Measurements from ENCODE around the gene RPE. TPM values are rescaled to one million over a fixed set of nuclear protein-coding genes. Genes with fewer than 3 reads are reported as not detected.

RPE gene
- total RNA-seq, 2 experiments from 2014 or later = 40.8 to 43.7 TPM

DNA sequence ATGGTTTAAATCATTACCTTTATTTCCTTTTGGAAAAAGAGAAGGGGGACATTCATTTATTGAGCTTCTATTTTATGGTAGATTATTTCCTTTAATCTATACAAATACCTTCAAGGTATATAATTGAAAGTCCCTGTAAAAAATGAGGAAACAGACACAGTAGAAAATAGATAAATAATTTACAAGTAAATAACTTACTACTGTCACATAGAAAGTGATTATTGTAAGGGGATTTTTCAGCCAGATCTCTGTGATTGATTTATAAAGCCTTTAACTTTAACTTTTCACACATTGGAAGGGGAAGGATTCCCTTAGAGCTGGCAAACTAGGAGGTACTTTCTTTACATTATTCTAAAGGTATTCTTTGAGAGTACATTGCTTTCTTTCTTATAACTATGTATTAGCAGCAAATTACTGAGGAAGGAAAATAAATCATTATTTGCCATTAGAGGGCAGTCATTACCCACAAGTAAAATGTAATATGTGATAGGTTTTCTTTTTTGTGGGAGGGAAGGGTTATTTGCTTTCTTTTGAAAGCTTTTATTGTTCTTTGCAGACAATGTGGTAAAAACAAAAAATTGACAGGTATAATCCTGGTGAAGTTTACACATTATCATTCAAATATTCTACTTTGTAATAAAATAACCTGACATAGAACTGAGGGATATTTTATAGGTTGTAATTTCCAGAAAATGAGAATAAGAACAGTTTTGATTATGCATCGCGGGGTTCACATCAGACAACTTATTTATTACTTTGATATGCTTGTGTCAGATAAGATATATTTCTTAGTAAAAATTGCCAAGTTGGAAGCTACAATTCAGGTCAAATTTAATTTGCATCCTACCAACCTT, 24.8 kb upstream of the RPE start:
- peaks cover 12% of the 10 kb centered on the region for H3K27me3 Mint-ChIP-seq
- ChIA-PET POLR2A (interaction anchor here (0.9 kb wide), 1 partner anchor 254 kb away, joined by 3 read pairs; no protein-coding TSS in a partner anchor), CTCF (interaction anchor here (0.7 to 2.2 kb wide), 6 partner anchors 217 to 236 kb away, joined by 3 to 13 read pairs (median 4); no protein-coding TSS in a partner anchor)
- no peaks in the 10 kb centered on the region for H3K9me3 Mint-ChIP-seq
- no peak overlapping the region for H3K4me3 Mint-ChIP-seq
- no peaks in the 10 kb centered on the region for H3K4me1 Mint-ChIP-seq
- no peaks in the 10 kb centered on the region for H3K36me3 Mint-ChIP-seq (ENCODE audit: low read depth)
- no peak overlapping the region for H3K27ac Mint-ChIP-seq
- no peak for DNase-seq

- Mint-ChIP-seq H3K36me3 (ENCODE audit: low read depth) (no peaks in the 10 kb centered on the region), H3K4me1 (no peaks in the 10 kb centered on the region), H3K4me3 (no peak overlapping the region), H3K27ac (no peak overlapping the region), H3K27me3 (peaks cover 24% of the 10 kb centered on the region), H3K9me3 (no peaks in the 10 kb centered on the region)
- ChIA-PET POLR2A (no interaction called here), CTCF (interaction anchor here (1.4 kb wide), 1 partner anchor 215 kb away, joined by 3 read pairs; no protein-coding TSS in a partner anchor)
- no peak for DNase-seq
Measured at GRCh38 chr2:209984291-209984690, 18.1 kb upstream of the RPE start.

DNA sequence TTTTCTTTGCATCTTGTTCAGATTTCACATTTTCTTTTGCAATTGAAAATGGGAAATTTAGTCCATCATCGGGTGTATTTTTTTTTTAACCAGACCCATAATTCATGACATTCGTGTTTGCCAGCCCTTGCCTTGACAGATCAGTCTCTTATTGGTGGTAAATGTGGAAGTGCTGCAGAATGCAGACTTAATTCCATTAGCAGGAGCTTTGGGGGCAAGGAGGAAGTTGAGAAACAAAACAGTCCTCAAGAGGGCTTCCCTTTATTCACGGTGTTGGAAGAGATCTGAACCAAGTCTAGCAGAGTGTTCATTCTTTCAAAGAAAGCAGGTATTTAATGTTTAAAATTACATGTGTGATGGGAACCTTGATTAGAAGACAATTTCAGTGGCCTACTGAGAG, 16.6 kb upstream of the RPE start:
- Mint-ChIP-seq H3K36me3 (ENCODE audit: low read depth) (no peaks in the 10 kb centered on the region), H3K4me1 (no peaks in the 10 kb centered on the region), H3K27me3 (peaks cover 26% of the 10 kb centered on the region), H3K27ac (no peak overlapping the region), H3K9me3 (no peaks in the 10 kb centered on the region), H3K4me3 (no peak overlapping the region)
- DNase-seq = no peak
- ChIA-PET CTCF (interaction anchor here (1.5 kb wide), 1 partner anchor 213 kb away, joined by 4 read pairs; no protein-coding TSS in a partner anchor), POLR2A (no interaction called here)

DNA sequence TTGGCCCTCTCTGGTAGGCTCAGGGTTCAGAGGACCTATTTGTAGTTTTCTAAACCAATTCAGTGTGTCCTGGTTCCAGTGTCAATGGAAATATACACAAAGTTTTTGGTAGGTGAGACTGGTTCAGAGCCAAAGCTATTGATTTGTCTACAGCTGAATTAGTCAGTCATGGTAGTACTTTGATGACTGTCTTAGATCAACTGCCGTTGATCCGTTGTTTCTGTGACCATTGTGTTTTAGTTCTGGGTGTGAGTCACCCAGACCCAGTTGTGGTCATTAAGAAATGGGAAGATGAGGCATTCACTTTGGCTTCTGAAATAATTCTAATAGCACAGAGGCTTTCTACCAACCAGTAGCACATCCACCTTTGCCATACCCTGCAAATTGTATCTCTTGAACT, 16.0 kb upstream of the RPE start:
- peaks cover 26% of the 10 kb centered on the region for H3K27me3 Mint-ChIP-seq
- H3K4me1 Mint-ChIP-seq = no peaks in the 10 kb centered on the region
- CTCF ChIA-PET = interaction anchor here (1.5 kb wide), 1 partner anchor 212 kb away, joined by 4 read pairs; no protein-coding TSS in a partner anchor
- POLR2A ChIA-PET = no interaction called here
- no peak overlapping the region for H3K4me3 Mint-ChIP-seq
- no peaks in the 10 kb centered on the region for H3K9me3 Mint-ChIP-seq
- no peak for DNase-seq
- H3K27ac Mint-ChIP-seq = no peak overlapping the region
- no peaks in the 10 kb centered on the region for H3K36me3 Mint-ChIP-seq (ENCODE audit: low read depth)

GRCh38 chr2:209988010-209988409, 14.4 kb upstream of the RPE start:
- no peak overlapping the region for H3K4me3 Mint-ChIP-seq
- peaks cover 27% of the 10 kb centered on the region for H3K27me3 Mint-ChIP-seq
- H3K4me1 Mint-ChIP-seq = no peaks in the 10 kb centered on the region
- POLR2A ChIA-PET = no interaction called here
- no peak for DNase-seq
- H3K9me3 Mint-ChIP-seq = no peaks in the 10 kb centered on the region
- CTCF ChIA-PET = no interaction called here
- H3K27ac Mint-ChIP-seq = no peak overlapping the region
- no peaks in the 10 kb centered on the region for H3K36me3 Mint-ChIP-seq (ENCODE audit: low read depth)

- Mint-ChIP-seq H3K4me1 (no peaks in the 10 kb centered on the region), H3K27me3 (peaks cover 13% of the 10 kb centered on the region), H3K27ac (no peak overlapping the region), H3K4me3 (no peak overlapping the region), H3K36me3 (ENCODE audit: low read depth) (no peaks in the 10 kb centered on the region), H3K9me3 (no peaks in the 10 kb centered on the region)
- no peak for DNase-seq
- POLR2A ChIA-PET = no interaction called here
- CTCF ChIA-PET = no interaction called here
Measured at GRCh38 chr2:209990838-209991237, 11.6 kb upstream of the RPE start.

DNA sequence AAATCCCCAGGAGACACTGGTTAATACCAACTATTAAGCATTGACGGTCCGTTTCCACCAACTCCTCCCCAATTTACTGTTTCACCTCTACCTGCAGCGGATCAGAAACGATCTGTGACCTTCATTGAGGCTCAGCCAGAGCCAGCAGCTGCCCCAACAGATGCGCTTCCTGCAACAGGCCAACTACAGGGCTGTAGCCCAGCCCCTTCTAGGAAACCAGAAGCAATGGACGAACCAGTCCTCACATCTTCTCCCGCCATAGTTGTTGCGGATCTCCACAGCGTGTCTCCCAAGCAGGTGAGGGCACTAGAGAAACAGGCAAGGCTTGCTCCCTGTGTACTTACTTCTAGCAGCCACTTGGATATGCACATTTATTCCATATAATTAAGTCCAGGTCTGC, 8.5 kb upstream of the RPE start:
- Mint-ChIP-seq H3K36me3 (ENCODE audit: low read depth) (no peaks in the 10 kb centered on the region), H3K9me3 (no peaks in the 10 kb centered on the region), H3K4me3 (no peak overlapping the region), H3K4me1 (peaks cover 3% of the 10 kb centered on the region), H3K27ac (no peak overlapping the region), H3K27me3 (peaks cover 12% of the 10 kb centered on the region)
- ChIA-PET POLR2A (no interaction called here), CTCF (no interaction called here)
- DNase-seq = no peak

DNA sequence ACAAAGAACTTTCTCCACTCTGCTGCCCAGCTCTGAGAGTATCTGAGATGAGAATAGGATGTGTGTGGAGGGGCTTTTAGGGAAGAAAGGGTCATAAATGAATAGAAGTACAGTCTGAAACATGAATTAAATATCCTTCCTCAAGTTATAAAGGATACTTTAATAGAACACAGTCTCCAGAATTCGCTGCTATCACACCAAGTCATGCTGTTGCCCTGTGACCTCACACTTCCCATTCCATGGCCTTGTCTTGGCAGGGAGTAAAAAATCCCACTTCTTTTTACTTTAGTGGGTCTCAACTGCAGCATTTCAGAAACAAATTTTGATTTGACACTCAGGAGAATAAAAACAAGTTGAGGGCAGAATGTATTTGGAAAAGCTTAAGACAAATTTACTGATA, 3.8 kb upstream of the RPE start:
- Mint-ChIP-seq H3K4me1 (peaks cover 18% of the 10 kb centered on the region), H3K27ac (no peak overlapping the region), H3K36me3 (ENCODE audit: low read depth) (peaks cover 2% of the 10 kb centered on the region), H3K9me3 (no peaks in the 10 kb centered on the region), H3K27me3 (peaks cover 1% of the 10 kb centered on the region), H3K4me3 (no peak overlapping the region)
- POLR2A ChIA-PET = no interaction called here
- DNase-seq = no peak
- CTCF ChIA-PET = no interaction called here

- H3K27ac Mint-ChIP-seq = no peak overlapping the region
- no peak overlapping the region for H3K4me3 Mint-ChIP-seq
- no peaks in the 10 kb centered on the region for H3K9me3 Mint-ChIP-seq
- POLR2A ChIA-PET = no interaction called here
- CTCF ChIA-PET = no interaction called here
- DNase-seq = no peak
- peaks cover 38% of the 10 kb centered on the region for H3K4me1 Mint-ChIP-seq
- peaks cover 11% of the 10 kb centered on the region for H3K36me3 Mint-ChIP-seq (ENCODE audit: low read depth)
- H3K27me3 Mint-ChIP-seq = no peaks in the 10 kb centered on the region
Measured at GRCh38 chr2:210000464-210001324, 1.7 kb upstream of the RPE start.

DNA sequence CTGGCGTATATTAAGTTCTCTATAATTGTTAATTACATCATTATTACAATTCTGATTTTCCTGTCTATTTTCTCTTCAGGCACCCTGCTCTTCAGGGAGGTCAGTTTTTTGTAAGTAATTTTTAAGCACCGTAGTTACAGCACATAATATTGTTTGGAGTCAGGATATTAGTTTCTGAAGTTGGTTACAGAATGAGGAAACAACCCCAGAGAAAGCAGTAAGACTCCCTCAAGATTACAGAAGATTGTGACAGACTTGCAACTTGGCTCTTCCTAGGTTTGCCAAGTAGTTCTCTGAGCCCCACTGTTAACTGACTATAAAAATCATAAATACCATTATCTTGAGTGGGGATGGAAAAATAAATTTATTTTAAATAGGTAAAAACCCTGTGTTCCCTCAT, 921 bp downstream of the RPE start:
- no peaks in the 10 kb centered on the region for H3K27me3 Mint-ChIP-seq
- no peaks in the 10 kb centered on the region for H3K9me3 Mint-ChIP-seq
- H3K4me1 Mint-ChIP-seq = peaks cover 57% of the 10 kb centered on the region
- H3K4me3 Mint-ChIP-seq = peak overlapping the region; percentile 82
- POLR2A ChIA-PET = interaction anchor here (0.7 to 1.5 kb wide), 4 partner anchors 10 to 168 kb away, joined by 3 to 4 read pairs (median 3); partner anchors contain the start of gene KANSL1L
- H3K27ac Mint-ChIP-seq = peak overlapping the region; percentile 94
- peaks cover 27% of the 10 kb centered on the region for H3K36me3 Mint-ChIP-seq (ENCODE audit: low read depth)
- CTCF ChIA-PET = no interaction called here
- no peak for DNase-seq

GRCh38 chr2:210004881-210005280, 2.4 kb downstream of the RPE start:
- Mint-ChIP-seq H3K4me1 (peaks cover 61% of the 10 kb centered on the region), H3K36me3 (ENCODE audit: low read depth) (peaks cover 35% of the 10 kb centered on the region), H3K9me3 (no peaks in the 10 kb centered on the region), H3K27ac (no peak overlapping the region), H3K27me3 (no peaks in the 10 kb centered on the region), H3K4me3 (no peak overlapping the region)
- ChIA-PET CTCF (no interaction called here), POLR2A (interaction anchor here (1.2 kb wide), 1 partner anchor 166 kb away, joined by 3 read pairs; the partner anchor contains the start of gene KANSL1L)
- no peak for DNase-seq

DNA sequence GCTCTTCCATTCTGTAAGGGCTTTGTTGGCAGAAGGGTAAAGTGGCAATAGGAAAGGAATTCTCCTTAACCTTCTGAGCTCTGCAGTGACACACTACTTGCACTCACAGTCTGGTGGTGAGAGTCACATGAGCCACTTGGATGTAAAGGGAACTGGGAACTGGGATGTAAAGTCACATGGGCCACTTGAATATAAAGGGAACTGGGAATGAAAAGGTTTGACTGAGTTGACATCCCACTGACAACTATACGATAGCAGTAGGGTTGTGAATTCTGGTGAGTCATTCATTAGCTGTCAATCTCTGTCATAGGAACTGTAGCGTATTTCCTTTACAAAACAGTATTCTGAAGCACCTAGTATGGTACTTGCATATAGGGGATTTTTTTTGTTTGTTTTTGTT, 5.5 kb downstream of the RPE start:
- POLR2A ChIA-PET = no interaction called here
- DNase-seq = no peak
- H3K36me3 Mint-ChIP-seq (ENCODE audit: low read depth) = peaks cover 49% of the 10 kb centered on the region
- no peak overlapping the region for H3K27ac Mint-ChIP-seq
- CTCF ChIA-PET = no interaction called here
- no peak overlapping the region for H3K4me3 Mint-ChIP-seq
- H3K9me3 Mint-ChIP-seq = no peaks in the 10 kb centered on the region
- no peaks in the 10 kb centered on the region for H3K27me3 Mint-ChIP-seq
- peaks cover 63% of the 10 kb centered on the region for H3K4me1 Mint-ChIP-seq

- H3K27ac Mint-ChIP-seq = no peak overlapping the region
- H3K36me3 Mint-ChIP-seq (ENCODE audit: low read depth) = peaks cover 50% of the 10 kb centered on the region
- H3K4me3 Mint-ChIP-seq = no peak overlapping the region
- H3K4me1 Mint-ChIP-seq = peaks cover 53% of the 10 kb centered on the region
- no peaks in the 10 kb centered on the region for H3K9me3 Mint-ChIP-seq
- POLR2A ChIA-PET = no interaction called here
- no peak for DNase-seq
- CTCF ChIA-PET = no interaction called here
- no peaks in the 10 kb centered on the region for H3K27me3 Mint-ChIP-seq
Measured at GRCh38 chr2:210009126-210009525, 6.7 kb downstream of the RPE start.
